Transverse colon (tissue), 4 donors: ENCODE measurements around the gene PLPP3.

Source experiments
- CTCF ChIP-seq, 5 experiments: fragments of 200-600 bp in 3 of 5; fragments of 450-650 bp in 2 of 5; sonication (generic) in 3 of 5; IDR thresholded peaks; 1 replicate in 2 of 5; 2 replicates in 3 of 5; pipeline ENCODE4 v1.5.1; 2016 to 2017; ENCODE audit warnings: antibody characterized with exemption in 5 of 5, inconsistent platforms in 3 of 5, mild to moderate bottlenecking in 2 of 5, moderate library complexity in 1 of 5
- EP300 ChIP-seq: sonication (generic); formaldehyde crosslinking; IDR thresholded peaks from one replicate; pipeline ENCODE4 v1.6.1; 2017; ENCODE audit warnings: antibody characterized with exemption, low read depth
- POLR2A ChIP-seq: fragments of 450-650 bp; IDR thresholded peaks from one replicate; pipeline ENCODE4 v1.6.1; 2016; ENCODE audit warnings: antibody characterized with exemption, mild to moderate bottlenecking, moderate library complexity
- POLR2AphosphoS5 ChIP-seq, 3 donors: sonication (generic); formaldehyde crosslinking; IDR thresholded peaks; one replicate each; pipeline ENCODE4 v1.6.1; 2016; ENCODE audit warnings: antibody characterized with exemption in 3 of 3

- no peak for TF ChIP-seq CTCF (IDR thresholded peaks at IDR 0.05)
- TF ChIP-seq POLR2A: no peak
- TF ChIP-seq POLR2AphosphoS5 (IDR thresholded peaks at IDR 0.05): no peak
- TF ChIP-seq EP300: no peak
Observed at GRCh38 chr1:56484695-56485094, 94.7 kb downstream of the PLPP3 start.
